A549 (cell line): ENCODE measurements around the gene CCT2. TPM values are rescaled to one million over a fixed set of nuclear protein-coding genes. Genes with fewer than 3 reads are reported as not detected.

Experiments
- ATAC-seq, 2 experiments: fragments of 200-7000 bp in 1 of 2; fragments of >200 bp in 1 of 2; cut with Nextera tagmentation in 1 of 2; cut with Tn5 transposase in 1 of 2; 3 replicates each; pipeline versions ENCODE4 v1.8.0 to v1.9.1; 2018 to 2020; ENCODE audit warnings: mild to moderate bottlenecking in 1 of 2, moderate library complexity in 1 of 2
- CTCF ChIA-PET: fragments of 300-600 bp; sonication (Branson Sonifier 250); formaldehyde crosslinking; extraction: SDS; loops from one replicate; lab custom pipeline; 2021; ENCODE audit warnings: antibody characterized with exemption, inconsistent platforms; lab: Yijun Ruan, JAX
- POLR2A ChIA-PET: fragments of 350-600 bp; formaldehyde crosslinking; extraction: SDS; loops from one replicate; lab custom pipeline; 2021; ENCODE audit warnings: antibody characterized with exemption, inconsistent platforms; lab: Yijun Ruan, JAX
- DNase-seq, 2 experiments: peaks; one replicate each; pipeline versions ENCODE4 v3.0.0 to v3.0.0-alpha.2; 2011 to 2016; ENCODE audit warnings: low read depth in 1 of 2, low spot score in 1 of 2
- FAIRE-seq: peaks from 2 replicates; lab custom pipeline; 2011; peaks lifted over from hg19 to GRCh38; lab: Jason Lieb, UNC
- H3K27ac ChIP-seq, 2 experiments: fragments of >200 bp; sonication (Bioruptor Twin); formaldehyde crosslinking; 3 replicates each; pipeline ENCODE4 v1.5.1; 2016 to 2017
- H3K4me1 ChIP-seq: fragments of >200 bp; sonication (Bioruptor Twin); formaldehyde crosslinking; 3 replicates; pipeline ENCODE4 v1.6.1; 2016
- H3K4me2 ChIP-seq: fragments of >200 bp; sonication (Bioruptor Twin); formaldehyde crosslinking; 3 replicates; pipeline ENCODE4 v1.6.1; 2016
- H3K4me3 ChIP-seq: fragments of >200 bp; sonication (Bioruptor Twin); formaldehyde crosslinking; 3 replicates; pipeline ENCODE4 v1.5.1; 2016
- H3K9me3 ChIP-seq: fragments of >200 bp; sonication (Bioruptor Twin); formaldehyde crosslinking; 3 replicates; pipeline ENCODE4 v1.6.1; 2016
- BHLHE40 ChIP-seq: IDR thresholded peaks from 2 replicates; pipeline ENCODE4 v1.6.1; 2012; ENCODE audit warnings: low read depth, low read length, inconsistent platforms
- CEBPB ChIP-seq, 2 experiments: fragments of >200 bp in 1 of 2; sonication (Bioruptor Twin) in 1 of 2; formaldehyde crosslinking in 1 of 2; IDR thresholded peaks; 2 replicates each; pipeline ENCODE4 v1.6.1; 2012 to 2016
- CHD4 ChIP-seq: fragments of 200-600 bp; sonication (generic); IDR thresholded peaks from 2 replicates; pipeline ENCODE4 v1.6.1; 2016; ENCODE audit warnings: antibody characterized with exemption, mild to moderate bottlenecking, borderline replicate concordance
- E2F6 ChIP-seq: IDR thresholded peaks from 2 replicates; pipeline ENCODE4 v1.6.1; 2012; ENCODE audit warnings: low read depth, borderline replicate concordance
- HMGXB4 ChIP-seq: fragments of 250-450 bp; sonication (Bioruptor Pico); IDR thresholded peaks from 2 replicates; pipeline ENCODE4 v1.5.0; 2021; ENCODE audit warnings: mild to moderate bottlenecking, moderate library complexity, borderline replicate concordance
- HOXA7 ChIP-seq: fragments of 250-450 bp; sonication (Bioruptor Pico); IDR thresholded peaks from 2 replicates; pipeline ENCODE4 v1.5.0; 2020; ENCODE audit warnings: mild to moderate bottlenecking, moderate library complexity
- HOXB13 ChIP-seq: fragments of 250-450 bp; sonication (Bioruptor Pico); IDR thresholded peaks from 2 replicates; pipeline ENCODE4 v1.5.0; 2020; ENCODE audit warnings: low read depth, mild to moderate bottlenecking, moderate library complexity
- JUN ChIP-seq, 2 experiments: fragments of >200 bp; sonication (Bioruptor Twin); formaldehyde crosslinking; IDR thresholded peaks; 2 replicates in 1 of 2; 3 replicates in 1 of 2; pipeline ENCODE4 v1.6.1; 2016 to 2017
- MYC ChIP-seq: IDR thresholded peaks from 2 replicates; pipeline ENCODE4 v1.6.1; 2012; ENCODE audit warnings: mild to moderate bottlenecking, inconsistent platforms, low read length, improper control_type of control experiment, borderline replicate concordance
- PHF8 ChIP-seq: fragments of 200-600 bp; sonication (generic); IDR thresholded peaks from 2 replicates; pipeline ENCODE4 v1.6.1; 2016; ENCODE audit warnings: low read depth, mild to moderate bottlenecking, antibody characterized with exemption, moderate library complexity, borderline replicate concordance
- POLR2A ChIP-seq: IDR thresholded peaks from 2 replicates; pipeline ENCODE4 v1.6.1; 2012; ENCODE audit warnings: mild to moderate bottlenecking, low read length
- RARB ChIP-seq: fragments of 250-450 bp; sonication (Bioruptor Pico); IDR thresholded peaks from 2 replicates; pipeline ENCODE4 v1.8.0; 2021; ENCODE audit warnings: mild to moderate bottlenecking, moderate library complexity
- RFX5 ChIP-seq: fragments of 450-650 bp; IDR thresholded peaks from 2 replicates; pipeline ENCODE4 v1.7.1; 2014; ENCODE audit warnings: antibody characterized with exemption, mild to moderate bottlenecking, moderate library complexity
- SREBF2 ChIP-seq: fragments of 450-650 bp; IDR thresholded peaks from 2 replicates; pipeline ENCODE4 v1.6.1; 2014; ENCODE audit warnings: mild to moderate bottlenecking, moderate library complexity
- USF2 ChIP-seq: fragments of 450-650 bp; IDR thresholded peaks from 2 replicates; pipeline ENCODE4 v1.6.1; 2014; ENCODE audit warnings: antibody characterized with exemption
- ZFP36 ChIP-seq: fragments of 450-650 bp; IDR thresholded peaks from 2 replicates; pipeline ENCODE4 v1.6.1; 2014; ENCODE audit warnings: borderline replicate concordance; ENCODE audit not compliant: partially characterized antibody
- ZNF302 ChIP-seq: fragments of 250-450 bp; sonication (Bioruptor Pico); IDR thresholded peaks from 2 replicates; pipeline ENCODE4 v1.9.0; 2021; ENCODE audit warnings: inconsistent platforms, mild to moderate bottlenecking, moderate library complexity
- WGBS: methylation state at CpG from one replicate; pipeline ENCODE4 v1.1.6; 2017; ENCODE audit errors: missing lambda C conversion rate; 5-methylcytosine and 5-hydroxymethylcytosine counted together
- polyA plus RNA-seq, 4 experiments: library from polyadenylated mRNA; depleted of rRNA in 3 of 4; stranded (reverse); fragments of >200 nt; fragmentation: RNase III in 1 of 4; extraction: RNeasy Plus Mini Kit Qiagen cat#74134 plus additional on column Dnase treatment in 1 of 4; gene quantifications; 2 replicates in 3 of 4; 3 replicates in 1 of 4; pipeline ENCODE4 v1.2.3, GENCODE V29; 2011 to 2017

Gene CCT2
- polyA plus RNA-seq, 2 of the 4 experiments (the other 2 are of a cell fraction) = 441 to 548 TPM

- ChIA-PET POLR2A (interaction anchor here (0.7 kb wide), 1 partner anchor 1179 kb away, joined by 4 read pairs; no protein-coding TSS in a partner anchor), CTCF (interaction anchor here (0.7 kb wide), 1 partner anchor 134 kb away, joined by 4 read pairs; no protein-coding TSS in a partner anchor)
- no peak for DNase-seq
- H3K27ac ChIP-seq = no peak overlapping the region
- no peak overlapping the region for H3K4me2 ChIP-seq
- no peak for ATAC-seq
- H3K9me3 ChIP-seq = no peaks in the 10 kb centered on the region
- no peaks in the 10 kb centered on the region for H3K4me1 ChIP-seq
- 89% methylated on average over 2 of the region's 2 CpGs for WGBS
- no peak for FAIRE-seq
- TF ChIP-seq POLR2A (no peak), CEBPB (IDR thresholded peaks at IDR 0.05) (peak in 1 of 2 experiments; percentile 22; a peak in 1 of 4 replicates), SREBF2 (no peak), JUN (IDR thresholded peaks at IDR 0.05) (no peak)
- H3K4me3 ChIP-seq = no peak overlapping the region
Observed at GRCh38 chr12:69608114-69608513, 22.9 kb downstream of the CCT2 start.

GRCh38 chr12:69610126-69610525 lies 24.9 kb downstream of the CCT2 start:
- FAIRE-seq = no peak
- H3K4me3 ChIP-seq = no peak overlapping the region
- 84% methylated on average over 14 of the region's 15 CpGs for WGBS
- H3K4me2 ChIP-seq = no peak overlapping the region
- CTCF ChIA-PET = interaction anchor here (0.8 to 2.6 kb wide), 9 partner anchors 9 to 253 kb away, joined by 3 to 18 read pairs (median 3); no protein-coding TSS in a partner anchor
- TF ChIP-seq USF2 = no peak
- no peak for TF ChIP-seq HMGXB4 (CRISPR knock-in tag)
- no peak for TF ChIP-seq ZNF302 (CRISPR knock-in tag)
- no peak for TF ChIP-seq HOXA7 (CRISPR knock-in tag)
- no peak for TF ChIP-seq BHLHE40
- no peak for TF ChIP-seq ZFP36
- TF ChIP-seq E2F6 = no peak
- TF ChIP-seq CHD4 = no peak
- no peak for TF ChIP-seq PHF8
- TF ChIP-seq RFX5 = no peak
- TF ChIP-seq, all 56 proteins: peak for 0
- Histone ChIP-seq H3K4me1 (no peaks in the 10 kb centered on the region), H3K27ac (no peak overlapping the region), H3K9me3 (no peaks in the 10 kb centered on the region)
- POLR2A ChIA-PET = interaction anchor here (1.1 kb wide), 1 partner anchor 25 kb away, joined by 3 read pairs; the partner anchor contains the start of gene CCT2
- DNase-seq (no peak), ATAC-seq (no peak)

GRCh38 chr12:69610729-69611128 lies 25.5 kb downstream of the CCT2 start, which contains the start of gene LRRC10:
Gene LRRC10, minus strand, starts transcription at chr12:69610907. Its CDS starts 69 bp downstream, at chr12:69610838.
- H3K4me1 ChIP-seq = no peaks in the 10 kb centered on the region
- no peak within 1 kb of the TSS for H3K27ac ChIP-seq
- no peak for FAIRE-seq
- no peak for DNase-seq
- no peak for ATAC-seq
- TF ChIP-seq RARB (CRISPR knock-in tag) = no peak
- no peak for TF ChIP-seq HOXB13 (CRISPR knock-in tag)
- TF ChIP-seq ZFP36 = no peak
- TF ChIP-seq MYC = no peak
- ChIA-PET CTCF (interaction anchor here (1.2 to 2.6 kb wide), 5 partner anchors 10 to 254 kb away, joined by 3 to 18 read pairs (median 3); no protein-coding TSS in a partner anchor), POLR2A (interaction anchor here (1.1 kb wide), 1 partner anchor 25 kb away, joined by 3 read pairs; the partner anchor contains the start of gene CCT2)
- no peak within 1 kb of the TSS for H3K4me2 ChIP-seq
- WGBS = 83% methylated on average over 7 of the region's 11 CpGs
- H3K4me3 ChIP-seq = no peak within 1 kb of the TSS
- H3K9me3 ChIP-seq = no peaks in the 10 kb centered on the region
